GM12878 (cell line): ENCODE measurements around the gene MAGI1. TPM values are rescaled to one million over a fixed set of nuclear protein-coding genes. Genes with fewer than 3 reads are reported as not detected.

Experiments used
- ATAC-seq: fragments of 200-7000 bp; cut with Tn5 transposase; 3 replicates; pipeline ENCODE4 v1.9.1; 2020; ENCODE audit warnings: mild to moderate bottlenecking, moderate library complexity
- BruUV-seq: library from RNA; stranded (reverse); fragments of 400-500 nt; replicated peaks from 2 replicates; lab custom pipeline; 2021; lab: Mats Ljungman, UMichigan
- CTCF ChIA-PET: fragments of 300-600 bp; sonication (Branson Sonifier 250); formaldehyde crosslinking; extraction: SDS; loops from one replicate; lab custom pipeline; 2021; ENCODE audit warnings: inconsistent platforms; lab: Yijun Ruan, JAX
- POLR2A ChIA-PET: fragments of 350-600 bp; formaldehyde crosslinking; extraction: SDS; loops from one replicate; lab custom pipeline; 2021; ENCODE audit warnings: inconsistent platforms; lab: Charles Lee
- RAD21 ChIA-PET: fragments of 300-600 bp; sonication (Branson Sonifier 250); formaldehyde crosslinking; loops from one replicate; lab custom pipeline; 2023; ENCODE audit warnings: antibody characterized with exemption; ENCODE audit not compliant: unreplicated experiment; lab: Charles Lee
- SMC1A ChIA-PET: fragments of 300-600 bp; sonication (Branson Sonifier 250); formaldehyde crosslinking; loops from one replicate; lab custom pipeline; 2023; ENCODE audit not compliant: unreplicated experiment, uncharacterized antibody; lab: Charles Lee
- DNase-seq: peaks from one replicate; pipeline ENCODE4 v3.0.0-alpha.2; 2011; ENCODE audit warnings: low read depth, low spot score
- FAIRE-seq: peaks from 3 replicates; lab custom pipeline; 2011; peaks lifted over from hg19 to GRCh38; lab: Jason Lieb, UNC
- H2AFZ ChIP-seq: 2 replicates; pipeline ENCODE4 v1.6.0; 2011; ENCODE audit warnings: low read depth, low read length, control low read depth; ENCODE audit not compliant: control insufficient read depth
- H3K27ac ChIP-seq: 2 replicates; pipeline ENCODE4 v1.5.1; 2011; ENCODE audit warnings: control low read depth; ENCODE audit not compliant: control insufficient read depth, insufficient read depth
- H3K27me3 ChIP-seq, 2 experiments: replicated peaks in 1 of 2; 2 replicates each; pipeline versions ENCODE4 v1.6.0 to v1.6.1; 2011; ENCODE audit warnings: low read length in 1 of 2; ENCODE audit not compliant: control insufficient read depth in 2 of 2, insufficient read depth in 2 of 2
- H3K36me3 ChIP-seq, 2 experiments: 2 replicates each; pipeline ENCODE4 v1.5.1; 2011; ENCODE audit warnings: low read length in 1 of 2; ENCODE audit not compliant: control insufficient read depth in 2 of 2, insufficient read depth in 2 of 2
- H3K4me1 ChIP-seq: 2 replicates; pipeline ENCODE4 v1.6.1; 2011; ENCODE audit warnings: mild to moderate bottlenecking, low read length, moderate library complexity, mixed read lengths; ENCODE audit not compliant: control insufficient read depth, insufficient read depth
- H3K4me2 ChIP-seq: 2 replicates; pipeline ENCODE4 v1.6.0; 2011; ENCODE audit warnings: control low read depth; ENCODE audit not compliant: control insufficient read depth, insufficient read depth
- H3K4me3 ChIP-seq: fragments of 200-600 bp; sonication (generic); 2 replicates; pipeline ENCODE4 v1.5.1; 2016
- H3K79me2 ChIP-seq: 2 replicates; pipeline ENCODE4 v1.6.0; 2011; ENCODE audit warnings: low read length; ENCODE audit not compliant: control insufficient read depth, insufficient read depth
- H3K9ac ChIP-seq: 2 replicates; pipeline ENCODE4 v1.8.0; 2011; ENCODE audit warnings: low read length, control low read depth, mixed read lengths; ENCODE audit not compliant: control insufficient read depth, insufficient read depth
- H3K9me3 ChIP-seq: replicated peaks from 3 replicates; pipeline ENCODE4 v1.5.1; 2011; ENCODE audit warnings: mild to moderate bottlenecking, low read length; ENCODE audit not compliant: control insufficient read depth, insufficient read depth
- H4K20me1 ChIP-seq: 2 replicates; pipeline ENCODE4 v1.6.0; 2011; ENCODE audit not compliant: control insufficient read depth, insufficient read depth
- CBX3 ChIP-seq: fragments of 200-600 bp; sonication (generic); IDR thresholded peaks from 2 replicates; pipeline ENCODE4 v1.6.1; 2016; ENCODE audit warnings: low read depth, borderline replicate concordance
- ETV6 ChIP-seq, 2 experiments: fragments of 450-650 bp in 1 of 2; IDR thresholded peaks in 1 of 2; conservative IDR thresholded peaks in 1 of 2; 2 replicates each; pipeline ENCODE4 v1.6.1; 2014; ENCODE audit warnings: antibody characterized with exemption in 1 of 2, borderline replicate concordance in 1 of 2, low read depth in 1 of 2, mild to moderate bottlenecking in 1 of 2, moderate library complexity in 1 of 2
- HDAC2 ChIP-seq: fragments of 200-600 bp; sonication (generic); IDR thresholded peaks from 2 replicates; pipeline ENCODE4 v1.6.1; 2017
- JUNB ChIP-seq: IDR thresholded peaks from 2 replicates; pipeline ENCODE4 v1.6.1; 2016; ENCODE audit warnings: antibody characterized with exemption, mild to moderate bottlenecking
- JUND ChIP-seq: IDR thresholded peaks from 2 replicates; pipeline ENCODE4 v1.6.1; 2012; ENCODE audit warnings: low read depth, mild to moderate bottlenecking, low read length, improper control_type of control experiment, moderate library complexity
- POLR2A ChIP-seq: IDR thresholded peaks from 2 replicates; pipeline ENCODE4 v1.6.1; 2011; ENCODE audit warnings: low read depth, mild to moderate bottlenecking, low read length
- POLR2AphosphoS2 ChIP-seq: IDR thresholded peaks from 2 replicates; pipeline ENCODE4 v1.6.1; 2011; ENCODE audit warnings: low read depth, mild to moderate bottlenecking, low read length, improper control_type of control experiment, moderate library complexity
- POLR2AphosphoS5 ChIP-seq: IDR thresholded peaks from 2 replicates; pipeline ENCODE4 v1.6.1; 2011; ENCODE audit warnings: mild to moderate bottlenecking, low read length, inconsistent platforms
- RAD21 ChIP-seq: IDR thresholded peaks from 2 replicates; pipeline ENCODE4 v1.6.1; 2011; ENCODE audit warnings: mild to moderate bottlenecking, low read depth, low read length, moderate library complexity; ENCODE audit not compliant: insufficient read depth
- RFX5 ChIP-seq: IDR thresholded peaks from 2 replicates; pipeline ENCODE4 v1.6.1; 2011; ENCODE audit warnings: low read depth, low read length, improper control_type of control experiment
- SPI1 ChIP-seq: IDR thresholded peaks from 2 replicates; pipeline ENCODE4 v1.6.1; 2011; ENCODE audit warnings: low read depth, mild to moderate bottlenecking, low read length, moderate library complexity, borderline replicate concordance; ENCODE audit not compliant: insufficient read depth
- SUZ12 ChIP-seq: fragments of 200-600 bp; sonication (generic); IDR thresholded peaks from one replicate; pipeline ENCODE4 v1.6.1; 2018; ENCODE audit warnings: antibody characterized with exemption, mild to moderate bottlenecking; ENCODE audit not compliant: unreplicated experiment
- TCF12 ChIP-seq: IDR thresholded peaks from 2 replicates; pipeline ENCODE4 v1.6.1; 2011; ENCODE audit warnings: low read depth, mild to moderate bottlenecking, low read length
- YBX1 ChIP-seq: fragments of 450-650 bp; IDR thresholded peaks from 2 replicates; pipeline ENCODE4 v1.6.1; 2016; ENCODE audit warnings: antibody characterized with exemption
- WGBS: methylation state at CpG from one replicate; pipeline ENCODE4 v1.1.6; 2016; ENCODE audit warnings: low lambda C conversion rate; ENCODE audit not compliant: insufficient replicate concordance, insufficient coverage; ENCODE audit errors: missing lambda C conversion rate; 5-methylcytosine and 5-hydroxymethylcytosine counted together
- in situ Hi-C: fragments of 300-500 bp; cut with MboI; formaldehyde crosslinking; loops from 9 replicates; pipeline ENCODE4 v1.14.3; 2018; ENCODE audit warnings: mixed read lengths
- intact Hi-C: fragments of 100-400 bp; cut with micrococcal nuclease; formaldehyde crosslinking; loops from one replicate; pipeline ENCODE4 v1.14.2; 2022; ENCODE audit not compliant: unreplicated experiment
- polyA plus RNA-seq, 11 experiments: library from polyadenylated mRNA; depleted of rRNA in 4 of 11; unstranded in 6 of 11; stranded (reverse) in 5 of 11; fragments of >200 nt; fragmentation: Nextera tagmentation in 4 of 11; fragmentation: Illumina TruSeq in 1 of 11; extraction: Ambion mirVana in 4 of 11; extraction: Trizol in 1 of 11; gene quantifications; 1 replicate in 1 of 11; 2 replicates in 10 of 11; pipeline versions ENCODE4 v1.2.1 to v1.2.3, GENCODE V29; 2011 to 2016; ENCODE audit warnings: inconsistent platforms in 2 of 11, missing spikeins in 2 of 11, low read depth in 1 of 11
- total RNA-seq, 4 experiments: library from RNA; depleted of rRNA in 3 of 4; stranded (reverse); fragments of >200 nt in 3 of 4; fragmentation: Illumina TruSeq in 1 of 4; extraction: Trizol in 1 of 4; gene quantifications; 2 replicates each; pipeline versions ENCODE4 v1.2.1 to v1.2.3, GENCODE V29; 2013 to 2021
- TF ChIP-seq, protein P1 (sequence below): IDR thresholded peaks from 2 replicates; pipeline ENCODE4 v1.6.1; 2012; ENCODE audit warnings: low read depth, low read length, improper control_type of control experiment
- TF ChIP-seq, protein P2 (sequence below): IDR thresholded peaks from 2 replicates; pipeline ENCODE4 v1.6.1; 2012; ENCODE audit warnings: low read length, inconsistent platforms
- TF ChIP-seq, protein P3 (sequence below): IDR thresholded peaks from 2 replicates; pipeline ENCODE4 v1.6.1; 2012; ENCODE audit warnings: low read depth, low read length, improper control_type of control experiment

MAGI1 gene
- total and polyA plus RNA-seq, 10 of the 15 experiments (the other 5 are each of a cell fraction or from before 2014, with no cell fraction given), result 0.02 to 3.3 (median 0.29) TPM; not detected in 1

DNA sequence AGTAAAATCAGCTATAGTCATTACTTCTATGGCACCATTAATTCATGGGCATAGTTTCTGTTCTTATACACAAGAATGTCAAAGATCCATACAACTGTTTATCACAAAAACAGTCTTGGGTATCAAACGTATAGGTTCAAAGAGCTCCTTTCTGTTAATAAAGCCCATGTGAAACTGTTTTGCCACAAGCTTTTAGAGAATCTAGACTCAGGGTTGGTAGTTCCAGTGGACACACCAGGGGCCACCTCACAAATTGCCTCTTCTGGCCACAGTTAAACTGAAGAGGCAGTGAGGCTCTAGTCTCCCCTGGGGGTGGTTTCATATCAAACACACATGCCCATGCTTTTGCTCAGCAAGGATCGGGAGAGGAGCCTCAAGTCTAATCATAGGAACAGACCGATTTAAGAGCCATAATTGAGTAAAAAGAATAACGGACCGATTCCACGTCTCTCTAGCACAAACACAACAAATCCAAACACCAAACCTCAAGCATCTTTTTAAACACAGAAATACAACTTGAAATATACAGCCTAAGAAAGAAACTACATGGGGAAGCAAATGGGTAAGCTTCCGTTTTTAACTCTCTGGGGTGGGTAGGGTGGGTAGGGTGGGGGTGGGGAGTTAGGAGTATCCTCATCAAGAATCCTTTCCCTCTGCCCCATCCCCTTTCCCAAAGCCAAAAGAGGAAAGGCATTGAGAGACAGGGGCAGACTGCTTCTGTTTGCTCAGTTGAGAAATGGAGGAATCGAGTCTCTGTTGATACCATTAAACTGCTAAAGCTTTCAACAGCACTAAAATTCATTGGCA lies 443.3 kb downstream of the MAGI1 start (continued):
- TF ChIP-seq RAD21 (no peak), JUNB (no peak), ETV6 (conservative IDR thresholded peaks at IDR 0.05 in 1 of 2, IDR thresholded peaks at IDR 0.05 in 1 of 2; ENCODE audit: borderline replicate concordance in 1 of 2, low read depth in 1 of 2) (no peak)
- TF ChIP-seq, protein P1, sequence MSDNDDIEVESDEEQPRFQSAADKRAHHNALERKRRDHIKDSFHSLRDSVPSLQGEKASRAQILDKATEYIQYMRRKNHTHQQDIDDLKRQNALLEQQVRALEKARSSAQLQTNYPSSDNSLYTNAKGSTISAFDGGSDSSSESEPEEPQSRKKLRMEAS, result no peak

DNA sequence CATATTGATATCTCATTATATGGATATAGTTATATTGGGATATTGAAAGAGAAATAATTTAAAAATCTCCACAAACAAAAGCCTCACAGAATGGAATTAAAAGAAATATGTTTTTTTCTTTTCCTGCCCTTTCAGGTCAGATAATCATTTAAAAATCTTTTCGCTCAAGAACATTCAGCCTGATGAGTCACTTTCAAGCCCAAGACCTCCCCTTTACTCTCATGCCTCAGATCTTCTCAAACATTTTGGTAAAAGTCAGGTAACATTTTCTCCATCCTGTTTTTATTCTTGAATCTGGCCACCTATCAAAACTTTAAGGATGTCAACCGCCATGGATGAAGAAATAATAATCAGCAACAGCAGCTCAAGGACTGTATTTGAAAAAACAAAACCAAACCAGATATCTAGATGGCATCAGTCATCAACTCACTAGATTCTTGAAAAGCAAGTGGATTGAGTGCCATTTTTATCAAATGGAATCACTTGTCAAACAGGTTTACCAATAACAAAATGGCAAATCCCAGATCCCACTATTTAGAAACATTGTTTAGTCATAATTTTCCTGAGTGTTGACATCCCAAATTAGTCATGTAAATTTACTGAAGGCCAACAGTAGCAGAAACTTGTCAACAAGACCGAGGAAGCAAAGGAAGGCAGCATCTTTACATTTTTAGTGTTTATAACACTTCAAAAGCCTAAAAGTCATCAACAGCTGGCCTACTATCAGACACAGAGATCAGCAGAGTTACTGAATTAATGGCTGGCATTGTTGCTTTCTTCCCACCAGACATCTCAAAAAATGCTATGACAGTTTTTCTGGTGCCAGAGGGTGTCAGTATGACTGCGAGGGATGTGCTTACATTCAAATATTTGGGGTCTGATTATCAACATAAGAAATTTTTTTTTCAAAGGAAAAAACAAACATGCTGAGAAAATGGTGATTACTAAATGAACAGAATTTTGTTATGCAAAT lies 444.7 kb downstream of the MAGI1 start:
- ChIA-PET RAD21 (no interaction called here), CTCF (interaction anchor here (0.7 kb wide), 1 partner anchor 893 kb away, joined by 3 read pairs; no protein-coding TSS in a partner anchor), POLR2A (no interaction called here), SMC1A (no interaction called here)
- FAIRE-seq (no peak), ATAC-seq (no peak), DNase-seq (no peak)
- Histone ChIP-seq H3K27me3 (no peaks in the 10 kb centered on the region), H4K20me1 (no peaks in the 10 kb centered on the region), H3K36me3 (no peaks in the 10 kb centered on the region), H3K4me1 (no peaks in the 10 kb centered on the region), H3K79me2 (no peaks in the 10 kb centered on the region), H3K27ac (no peak overlapping the region), H3K4me3 (no peak overlapping the region), H3K9ac (no peak overlapping the region), H3K9me3 (no peaks in the 10 kb centered on the region), H3K4me2 (no peak overlapping the region), H2AFZ (no peak overlapping the region)
- BruUV-seq, result no TSS peak
- 5% methylated on average over 4 of the region's 4 CpGs for WGBS
- intact Hi-C loops (no loop called here), in situ Hi-C loops (no loop called here)
- TF ChIP-seq SUZ12 (no peak), POLR2AphosphoS5 (no peak), RFX5 (no peak), YBX1 (no peak), JUND (no peak), POLR2AphosphoS2 (no peak), POLR2A (no peak), CBX3 (no peak), HDAC2 (no peak), TCF12 (no peak), SPI1 (no peak)
- TF ChIP-seq, protein P2, sequence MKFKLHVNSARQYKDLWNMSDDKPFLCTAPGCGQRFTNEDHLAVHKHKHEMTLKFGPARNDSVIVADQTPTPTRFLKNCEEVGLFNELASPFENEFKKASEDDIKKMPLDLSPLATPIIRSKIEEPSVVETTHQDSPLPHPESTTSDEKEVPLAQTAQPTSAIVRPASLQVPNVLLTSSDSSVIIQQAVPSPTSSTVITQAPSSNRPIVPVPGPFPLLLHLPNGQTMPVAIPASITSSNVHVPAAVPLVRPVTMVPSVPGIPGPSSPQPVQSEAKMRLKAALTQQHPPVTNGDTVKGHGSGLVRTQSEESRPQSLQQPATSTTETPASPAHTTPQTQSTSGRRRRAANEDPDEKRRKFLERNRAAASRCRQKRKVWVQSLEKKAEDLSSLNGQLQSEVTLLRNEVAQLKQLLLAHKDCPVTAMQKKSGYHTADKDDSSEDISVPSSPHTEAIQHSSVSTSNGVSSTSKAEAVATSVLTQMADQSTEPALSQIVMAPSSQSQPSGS, result no peak
- TF ChIP-seq, protein P3, sequence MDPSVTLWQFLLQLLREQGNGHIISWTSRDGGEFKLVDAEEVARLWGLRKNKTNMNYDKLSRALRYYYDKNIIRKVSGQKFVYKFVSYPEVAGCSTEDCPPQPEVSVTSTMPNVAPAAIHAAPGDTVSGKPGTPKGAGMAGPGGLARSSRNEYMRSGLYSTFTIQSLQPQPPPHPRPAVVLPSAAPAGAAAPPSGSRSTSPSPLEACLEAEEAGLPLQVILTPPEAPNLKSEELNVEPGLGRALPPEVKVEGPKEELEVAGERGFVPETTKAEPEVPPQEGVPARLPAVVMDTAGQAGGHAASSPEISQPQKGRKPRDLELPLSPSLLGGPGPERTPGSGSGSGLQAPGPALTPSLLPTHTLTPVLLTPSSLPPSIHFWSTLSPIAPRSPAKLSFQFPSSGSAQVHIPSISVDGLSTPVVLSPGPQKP, result no peak
